WTC11 (cell line): ENCODE results near the gene PITPNM3.

Experiments
- CBFB ChIP-seq: sonication (generic); formaldehyde crosslinking; IDR thresholded peaks from 2 replicates; pipeline ENCODE4 v1.8.1; 2022; ENCODE audit warnings: mild to moderate bottlenecking, low read depth, missing genetic modification reagents
- CTCF ChIP-seq: fragments of 200-600 bp; IDR thresholded peaks from 2 replicates; pipeline ENCODE4 v1.8.0; 2022; ENCODE audit warnings: antibody characterized with exemption
- ESRRA ChIP-seq: sonication (generic); formaldehyde crosslinking; IDR thresholded peaks from 2 replicates; pipeline ENCODE4 v1.8.1; 2022; ENCODE audit warnings: mild to moderate bottlenecking, missing genetic modification reagents, borderline replicate concordance
- ETV6 ChIP-seq: sonication (generic); formaldehyde crosslinking; IDR thresholded peaks from 2 replicates; pipeline ENCODE4 v1.8.1; 2022; ENCODE audit warnings: mild to moderate bottlenecking, missing genetic modification reagents
- IRF2 ChIP-seq: sonication (generic); formaldehyde crosslinking; IDR thresholded peaks from 2 replicates; pipeline ENCODE4 v1.8.0; 2022; ENCODE audit warnings: low read depth, missing genetic modification reagents, borderline replicate concordance
- JUN ChIP-seq: sonication (generic); formaldehyde crosslinking; IDR thresholded peaks from 2 replicates; pipeline ENCODE4 v1.8.0; 2023; ENCODE audit warnings: mild to moderate bottlenecking, missing genetic modification reagents
- KAT7 ChIP-seq: sonication (generic); formaldehyde crosslinking; IDR thresholded peaks from 2 replicates; pipeline ENCODE4 v1.8.1; 2023; ENCODE audit warnings: missing genetic modification reagents, mild to moderate bottlenecking, borderline replicate concordance
- NFYB ChIP-seq: sonication (generic); formaldehyde crosslinking; conservative IDR thresholded peaks from 2 replicates; pipeline ENCODE4 v1.8.0; 2022; ENCODE audit warnings: low read depth, missing genetic modification reagents
- STAT6 ChIP-seq: sonication (generic); formaldehyde crosslinking; conservative IDR thresholded peaks from 2 replicates; pipeline ENCODE4 v1.8.1; 2023; ENCODE audit warnings: mild to moderate bottlenecking, low read depth, missing genetic modification reagents, moderate library complexity
- USF2 ChIP-seq: sonication (generic); formaldehyde crosslinking; IDR thresholded peaks from 2 replicates; pipeline ENCODE4 v1.8.1; 2023; ENCODE audit warnings: mild to moderate bottlenecking, missing genetic modification reagents, moderate library complexity
- ZNF121 ChIP-seq: sonication (generic); formaldehyde crosslinking; IDR thresholded peaks from 2 replicates; pipeline ENCODE4 v1.8.0; 2023; ENCODE audit warnings: missing genetic modification reagents

GRCh38 chr17:6448473-6448872 lies 107.9 kb downstream of the PITPNM3 start:
- no peak for TF ChIP-seq CTCF
- TF ChIP-seq KAT7 = no peak
- no peak for TF ChIP-seq IRF2 (CRISPR knock-in tag)
- TF ChIP-seq ZNF121 (CRISPR knock-in tag) = no peak
- no peak for TF ChIP-seq ETV6 (CRISPR knock-in tag)
- no peak for TF ChIP-seq NFYB (CRISPR knock-in tag)
- TF ChIP-seq CBFB (CRISPR knock-in tag) = no peak
- no peak for TF ChIP-seq STAT6 (CRISPR knock-in tag)
- no peak for TF ChIP-seq JUN (CRISPR knock-in tag)
- no peak for TF ChIP-seq USF2 (CRISPR knock-in tag)
- no peak for TF ChIP-seq ESRRA (CRISPR knock-in tag)
